ENCODE results near the gene ZC3H4.

The ZC3H4 gene

GRCh38 chr19:47028195-47028601 lies 85.4 kb downstream of the ZC3H4 start:
- no peak overlapping the region for H3K4me3 ChIP-seq (ENCODE audit: low read depth, low read length)
- no peak for TF ChIP-seq CTCF (IDR thresholded peaks at IDR 0.05; ENCODE audit: low read depth, low read length, missing control alignments)
- no peak for DNase-seq (ENCODE audit: low read depth)

- TF ChIP-seq CTCF (IDR thresholded peaks at IDR 0.05; ENCODE audit: low read depth, low read length, missing control alignments) = no peak
- DNase-seq (ENCODE audit: low read depth) = no peak
- H3K4me3 ChIP-seq (ENCODE audit: low read depth, low read length) = no peak overlapping the region
Observed at GRCh38 chr19:47027586-47028088, 85.9 kb downstream of the ZC3H4 start.

GRCh38 chr19:47026889-47027288 lies 86.7 kb downstream of the ZC3H4 start:
- DNase-seq (ENCODE audit: low read depth) = no peak
- TF ChIP-seq CTCF (IDR thresholded peaks at IDR 0.05; ENCODE audit: low read depth, low read length, missing control alignments) = no peak
- H3K4me3 ChIP-seq (ENCODE audit: low read depth, low read length) = no peak overlapping the region

GRCh38 chr19:47026156-47026555 lies 87.4 kb downstream of the ZC3H4 start:
- no peak for DNase-seq (ENCODE audit: low read depth)
- no peak for TF ChIP-seq CTCF (IDR thresholded peaks at IDR 0.05; ENCODE audit: low read depth, low read length, missing control alignments)
- no peak overlapping the region for H3K4me3 ChIP-seq (ENCODE audit: low read depth, low read length)

- H3K4me3 ChIP-seq (ENCODE audit: low read depth, low read length) = no peak overlapping the region
- no peak for DNase-seq (ENCODE audit: low read depth)
- TF ChIP-seq CTCF (IDR thresholded peaks at IDR 0.05; ENCODE audit: low read depth, low read length, missing control alignments) = no peak
Observed at GRCh38 chr19:47024502-47024901, 89.1 kb downstream of the ZC3H4 start.

DNA sequence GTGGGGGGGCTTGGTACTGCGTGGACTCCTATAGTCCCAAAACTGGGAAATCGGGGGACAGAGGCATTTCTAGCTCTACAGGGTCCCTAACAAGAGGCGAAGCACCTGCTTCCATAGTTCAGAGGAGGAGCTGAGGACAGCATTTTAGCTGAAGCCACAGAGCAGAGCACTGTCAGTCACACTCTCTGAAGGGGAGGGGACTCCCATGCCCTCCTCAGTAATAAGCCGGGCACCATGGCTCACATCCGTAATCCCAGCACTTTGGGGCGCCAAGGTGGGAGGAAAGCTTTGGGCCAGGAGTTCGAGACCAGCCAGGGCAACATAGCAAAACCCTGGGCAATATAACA lies 90.2 kb downstream of the ZC3H4 start:
- H3K4me3 ChIP-seq (ENCODE audit: low read depth, low read length) = no peak overlapping the region
- TF ChIP-seq CTCF (IDR thresholded peaks at IDR 0.05; ENCODE audit: low read depth, low read length, missing control alignments) = no peak
- no peak for DNase-seq (ENCODE audit: low read depth)

DNA sequence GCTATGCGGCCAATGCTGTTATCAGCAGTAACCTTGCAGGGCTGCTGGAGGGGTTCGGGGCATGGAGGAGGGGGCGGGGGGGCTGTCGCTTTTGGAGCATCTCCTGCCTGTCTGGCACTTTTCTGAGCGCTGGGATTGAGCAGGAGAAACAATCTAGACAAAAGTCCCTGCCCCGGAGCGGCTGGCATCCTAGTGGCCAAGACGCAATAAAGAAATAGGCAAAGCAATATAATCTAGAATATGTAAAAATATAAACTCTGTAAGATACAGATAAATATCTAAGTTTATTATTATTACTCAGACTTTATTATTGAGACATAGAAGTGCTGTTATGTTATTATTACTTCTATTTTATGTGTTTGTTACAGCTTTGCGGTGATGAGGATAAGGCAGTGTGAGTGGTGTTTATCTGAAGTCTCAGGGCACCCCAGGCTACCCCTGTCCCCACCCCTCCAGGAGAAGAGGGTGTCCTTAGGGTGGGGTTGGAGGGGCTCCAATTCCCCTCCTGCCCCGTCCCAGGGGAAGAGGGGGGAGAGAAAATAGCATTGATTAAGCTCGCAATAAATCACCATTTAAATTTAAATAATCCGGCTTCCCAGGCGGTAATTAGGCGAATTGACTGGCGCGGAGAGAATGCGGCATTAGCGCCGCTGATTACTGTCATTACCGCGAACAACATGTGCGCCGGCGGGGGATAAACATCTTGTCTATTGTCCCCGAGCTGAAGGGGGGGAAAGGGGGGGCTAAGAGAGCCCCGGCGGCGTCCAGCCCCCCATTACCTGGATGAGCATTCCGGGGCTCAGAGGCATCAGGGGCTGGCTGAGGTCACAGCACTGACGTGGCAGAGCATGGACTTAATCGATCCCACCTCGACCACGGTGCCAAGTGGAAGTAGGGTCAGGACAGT lies 90.8 kb downstream of the ZC3H4 start:
- no peak for DNase-seq (ENCODE audit: low read depth)
- no peak overlapping the region for H3K4me3 ChIP-seq (ENCODE audit: low read depth, low read length)
- no peak for TF ChIP-seq CTCF (IDR thresholded peaks at IDR 0.05; ENCODE audit: low read depth, low read length, missing control alignments)

All from GM12864 (cell line).